ENCODE results near the gene ACOT7.
"Not testable (repeated sequence)": the region's sequence is repeated elsewhere in the genome, so short reads cannot be mapped to it uniquely, and the experiment has no call there.

ACOT7 gene

DNA sequence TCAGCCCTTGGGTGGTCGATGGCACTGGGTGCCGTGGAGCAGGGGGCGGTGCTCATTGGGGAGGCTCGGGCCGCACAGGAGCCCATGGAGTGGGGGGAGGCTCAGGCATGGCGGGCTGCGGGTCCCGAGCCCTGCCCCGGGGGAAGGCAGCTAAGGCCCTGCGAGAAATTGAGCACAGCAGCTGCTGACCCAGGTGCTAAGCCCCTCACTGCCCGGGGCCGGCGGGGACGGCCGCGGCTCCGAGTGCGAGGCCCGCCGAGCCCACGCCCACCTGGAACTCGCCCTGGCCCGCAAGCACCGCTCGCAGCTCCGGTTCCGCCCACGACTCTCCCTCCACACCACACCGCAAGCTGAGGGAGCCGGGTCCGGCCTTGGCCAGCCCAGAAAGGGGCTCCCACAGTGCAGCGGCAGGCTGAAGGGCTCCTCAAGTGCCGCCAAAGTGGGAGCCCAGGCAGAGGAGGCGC lies 2.2 kb upstream of the ACOT7 start:
- not testable (repeated sequence) for DNase-seq

DNA sequence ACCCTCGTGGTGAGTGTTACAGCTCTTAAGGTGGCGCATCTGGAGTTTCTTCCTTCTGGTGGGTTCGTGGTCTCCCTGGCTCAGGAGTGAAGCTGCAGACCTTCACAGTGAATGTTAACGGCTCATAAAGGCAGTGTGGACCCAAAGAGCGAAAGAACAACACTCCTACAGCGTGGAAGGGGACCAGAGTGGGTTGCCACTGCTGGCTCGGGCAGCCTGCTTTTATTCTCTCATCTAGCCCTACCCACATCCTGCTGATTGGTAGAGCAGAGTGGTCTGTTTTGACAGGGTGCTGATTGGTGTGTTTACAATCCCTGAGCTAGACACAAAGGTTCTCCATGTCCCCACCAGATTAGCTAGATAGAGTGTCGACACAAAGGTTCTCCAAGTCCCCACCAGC lies 1.6 kb upstream of the ACOT7 start:
- DNase-seq: not testable (repeated sequence)

DNA sequence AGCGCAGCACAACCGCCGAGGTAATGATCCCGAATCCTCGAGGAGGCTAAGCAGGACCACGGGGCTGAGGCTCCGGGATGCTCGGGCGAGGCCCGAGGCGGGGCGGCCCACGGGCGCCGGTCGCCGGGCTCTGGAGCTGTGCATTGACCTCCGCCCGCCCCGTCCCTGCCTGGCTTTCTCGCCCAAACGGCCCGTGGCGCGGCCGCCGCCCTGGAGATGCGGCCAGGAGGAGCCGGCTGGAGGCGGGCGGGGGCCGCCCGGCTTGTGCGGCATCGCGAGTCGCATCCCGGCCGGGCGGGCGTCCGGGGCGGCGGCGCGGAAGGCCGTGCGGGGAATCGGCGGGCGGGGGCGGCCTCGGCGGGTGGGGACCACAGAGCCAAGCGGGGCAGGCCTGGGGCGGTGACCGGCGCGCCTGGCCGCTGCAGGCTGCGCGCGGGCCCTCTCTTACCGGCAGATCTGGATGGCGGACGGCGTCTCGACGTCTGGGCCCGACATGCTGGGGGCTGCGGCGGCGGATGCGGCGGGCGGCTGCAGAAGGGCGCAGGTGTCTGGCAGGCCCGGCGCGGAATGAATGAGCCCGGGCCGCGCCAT lies 663 bp downstream of the ACOT7 start:
- peak; percentile 49 for DNase-seq

DNA sequence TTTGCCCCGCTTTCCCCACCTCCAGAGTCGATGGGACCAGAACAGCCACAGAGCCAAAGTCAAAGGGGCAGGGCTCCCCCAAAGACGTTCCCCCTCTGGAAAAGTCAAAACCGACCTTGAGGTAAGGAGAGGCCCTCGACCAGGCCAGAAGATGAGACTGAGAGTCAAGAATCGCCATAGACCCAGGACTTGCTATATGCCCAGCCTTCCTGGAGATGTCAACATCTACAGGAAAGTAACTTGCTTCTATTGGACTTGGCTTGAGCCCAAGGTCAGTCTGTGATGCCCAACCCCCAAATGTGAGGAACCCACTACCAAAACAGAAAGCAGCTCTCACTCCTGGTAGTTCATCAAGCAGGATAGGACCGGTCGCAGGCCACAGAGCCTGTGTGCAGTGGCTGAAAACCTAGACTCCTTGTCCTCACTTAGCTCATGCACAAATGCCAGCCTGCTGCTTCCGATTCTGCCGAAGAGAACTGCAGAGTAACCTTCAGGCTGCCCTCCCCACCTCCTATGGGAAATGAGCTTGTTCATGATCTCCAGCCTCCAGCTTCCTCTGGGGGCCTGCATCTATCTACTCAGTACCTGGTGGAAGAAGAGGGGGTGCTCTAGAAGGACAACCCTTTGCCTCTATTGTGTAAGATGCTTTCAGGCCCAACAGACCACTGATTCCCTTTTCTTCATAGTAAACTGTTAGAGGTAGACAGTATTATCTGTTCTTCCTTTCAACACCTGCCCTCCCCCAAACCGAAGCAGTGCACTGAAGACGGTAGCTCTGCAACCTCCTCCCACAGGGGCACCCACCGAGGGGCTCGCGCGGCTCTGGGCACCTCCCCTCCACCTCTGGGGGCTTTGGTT lies 1.4 kb downstream of the ACOT7 start:
- DNase-seq: peak; percentile 48

DNA sequence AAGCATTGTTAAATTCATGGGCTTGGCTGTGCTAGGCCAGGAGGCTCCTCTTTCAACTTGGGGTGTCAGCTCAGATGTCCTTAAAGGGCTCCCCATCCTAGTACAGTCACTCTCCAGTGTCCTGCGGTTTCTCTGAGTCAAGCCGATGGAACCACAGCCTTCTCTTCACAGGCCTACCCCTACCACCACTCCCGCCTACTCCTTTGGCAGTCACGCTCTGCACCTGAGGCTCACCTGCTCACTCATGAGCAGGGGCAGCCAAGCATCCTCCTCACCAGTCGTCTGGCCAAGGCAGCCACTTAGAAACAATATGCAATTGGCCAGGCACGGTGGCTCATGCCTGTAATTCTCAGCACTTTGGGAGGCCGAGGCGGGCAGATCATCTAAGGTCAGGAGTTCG lies 3.6 kb downstream of the ACOT7 start:
- DNase-seq: no peak

DNA sequence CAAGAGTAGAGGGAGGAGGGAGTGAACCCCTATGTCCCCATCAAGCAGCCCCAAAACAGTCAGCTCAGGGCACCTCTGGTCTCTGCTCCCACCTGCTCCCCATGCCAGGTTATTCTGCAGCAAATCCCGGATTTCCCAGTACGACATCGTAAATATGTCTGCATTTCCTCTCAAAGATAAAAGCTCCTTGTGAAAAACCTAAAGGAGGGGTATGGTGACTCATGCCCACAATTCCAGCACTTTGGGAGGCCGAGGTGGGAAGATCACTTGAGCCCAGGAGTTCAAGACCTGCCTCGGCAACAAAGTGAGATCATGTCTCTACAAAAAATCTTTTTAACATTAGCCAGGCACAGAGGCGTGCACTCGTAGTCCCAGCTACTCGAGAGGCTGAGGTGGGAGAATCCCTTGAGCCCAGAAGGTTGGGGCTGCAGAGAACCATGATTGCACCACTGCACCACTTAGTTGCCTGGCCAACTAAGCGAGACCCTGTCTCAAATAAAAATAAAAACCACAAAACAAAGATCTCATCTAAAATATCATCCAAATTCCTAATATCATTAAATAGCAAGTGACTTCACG lies 7.1 kb downstream of the ACOT7 start:
- DNase-seq: peak; percentile 11

DNA sequence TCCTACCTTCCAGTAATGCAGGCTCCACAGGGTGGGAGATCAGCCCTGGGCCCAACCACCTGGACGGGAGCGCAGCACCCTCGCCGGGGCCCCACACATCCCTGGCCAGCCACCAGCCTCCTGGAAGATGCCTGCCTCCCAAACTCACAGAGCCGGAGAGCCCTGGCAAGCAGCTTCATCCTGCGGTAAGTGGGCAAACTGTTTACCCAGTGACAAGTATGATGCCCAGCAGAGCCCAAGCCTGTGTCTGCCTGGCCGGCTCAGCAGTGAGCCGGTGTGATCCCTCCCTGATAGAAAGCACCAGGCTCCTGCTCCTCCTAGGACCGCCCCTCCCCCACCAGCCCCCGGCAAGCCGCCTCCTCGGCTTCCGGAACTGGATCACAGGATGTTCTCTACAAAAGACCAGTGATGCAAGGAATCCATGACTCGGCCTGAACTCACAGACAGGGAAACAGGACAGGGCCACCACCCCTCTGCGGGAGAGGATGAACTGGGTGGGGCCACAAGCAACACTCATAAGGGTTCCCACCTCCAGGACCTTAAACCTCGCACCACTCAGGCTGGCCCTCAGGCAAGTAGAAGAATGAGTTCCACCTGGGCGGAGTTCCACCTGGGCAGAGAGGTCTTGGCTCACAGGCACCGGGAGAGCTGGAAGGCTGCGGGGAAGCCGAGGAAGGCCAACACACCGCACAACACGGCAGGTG lies 7.9 kb downstream of the ACOT7 start:
- DNase-seq: peak; percentile 71

DNA sequence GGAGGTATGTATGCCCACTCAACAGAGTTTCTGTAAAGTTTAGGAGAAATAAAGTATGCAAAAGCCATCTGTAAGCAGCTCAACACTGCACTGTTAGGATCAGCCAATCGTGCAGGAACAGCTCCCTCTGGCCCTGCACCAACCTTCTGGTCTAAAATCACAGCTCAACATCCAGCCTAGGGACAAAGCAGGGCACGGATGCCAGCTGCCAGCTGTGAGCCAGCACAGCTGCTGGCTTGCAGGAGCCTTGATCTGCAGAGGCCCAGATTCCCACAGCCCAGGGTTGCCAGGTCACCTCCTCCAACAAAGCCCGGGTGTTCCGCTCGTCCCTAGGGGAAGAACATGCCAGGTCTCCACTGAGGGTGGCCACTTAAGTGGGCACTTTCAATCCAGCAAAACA lies 8.6 kb downstream of the ACOT7 start:
- peak; percentile 34 for DNase-seq

DNA sequence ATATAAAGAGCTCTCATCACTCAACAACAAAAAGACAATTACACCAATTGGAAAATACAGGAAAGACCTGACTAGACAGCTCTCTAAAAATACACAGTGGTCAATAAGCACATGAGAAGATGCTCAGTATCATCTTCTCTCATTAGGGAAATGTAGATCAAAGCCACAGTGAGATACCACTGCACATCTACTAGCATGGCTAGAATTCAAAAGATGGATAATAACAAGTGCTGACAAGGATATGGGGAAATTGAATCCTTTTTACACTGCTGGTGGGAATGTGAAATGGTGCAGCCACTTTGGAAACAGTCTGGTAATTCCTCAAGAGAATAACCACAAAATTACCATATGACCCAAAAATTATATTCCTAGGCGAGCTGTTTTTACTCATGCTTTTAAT lies 9.4 kb downstream of the ACOT7 start:
- no peak for DNase-seq

DNA sequence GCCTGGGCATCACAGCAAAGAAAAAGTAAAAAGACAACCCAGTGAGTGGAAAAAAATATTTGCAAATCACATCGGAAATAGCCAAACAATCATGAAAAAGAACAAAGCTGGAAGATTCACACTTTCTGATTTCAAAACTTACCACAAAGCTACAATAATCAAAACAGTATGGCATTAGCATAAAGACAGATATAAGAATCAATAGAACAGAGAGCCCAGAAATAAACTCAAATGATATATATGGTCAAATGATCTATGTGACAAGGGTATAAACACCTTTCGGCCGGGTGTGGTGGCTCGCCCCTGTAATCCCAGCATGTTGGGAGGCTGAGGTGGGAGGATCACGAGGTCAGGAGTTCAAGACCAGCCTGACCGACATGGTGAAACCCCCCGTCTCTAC lies 13.5 kb downstream of the ACOT7 start:
- DNase-seq: no peak

DNA sequence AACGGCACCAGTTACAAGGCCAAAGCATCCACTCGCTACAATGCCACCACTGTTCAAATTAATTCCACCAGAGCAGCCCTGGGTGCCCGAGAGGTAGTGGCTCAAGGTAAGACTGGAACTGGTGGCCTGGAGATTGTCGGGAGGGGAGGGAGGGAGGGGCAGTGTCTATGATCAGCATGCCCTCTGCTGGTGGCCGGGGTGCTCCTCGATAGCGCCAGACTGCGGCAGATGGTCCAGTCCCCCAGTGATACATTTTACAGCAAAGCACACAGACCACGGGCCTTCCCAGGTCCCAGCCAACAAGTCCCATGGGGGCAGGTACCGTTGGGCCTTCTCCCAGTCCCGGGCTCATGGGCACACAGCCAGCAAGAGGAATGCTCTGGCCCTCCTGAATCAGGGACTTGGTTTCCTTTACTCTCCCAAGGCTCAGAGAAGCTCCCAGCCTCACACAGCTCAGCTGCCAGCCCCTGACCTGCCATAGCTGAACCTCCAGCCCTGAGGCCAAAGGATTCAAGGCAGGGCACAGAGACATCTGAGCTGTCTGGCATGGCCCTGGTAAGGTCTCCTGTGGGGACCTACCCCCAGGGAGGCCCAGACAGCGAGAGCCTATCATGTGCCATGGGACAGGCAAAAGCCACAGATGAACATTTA lies 15.3 kb downstream of the ACOT7 start:
- peak; percentile 74 for DNase-seq

DNA sequence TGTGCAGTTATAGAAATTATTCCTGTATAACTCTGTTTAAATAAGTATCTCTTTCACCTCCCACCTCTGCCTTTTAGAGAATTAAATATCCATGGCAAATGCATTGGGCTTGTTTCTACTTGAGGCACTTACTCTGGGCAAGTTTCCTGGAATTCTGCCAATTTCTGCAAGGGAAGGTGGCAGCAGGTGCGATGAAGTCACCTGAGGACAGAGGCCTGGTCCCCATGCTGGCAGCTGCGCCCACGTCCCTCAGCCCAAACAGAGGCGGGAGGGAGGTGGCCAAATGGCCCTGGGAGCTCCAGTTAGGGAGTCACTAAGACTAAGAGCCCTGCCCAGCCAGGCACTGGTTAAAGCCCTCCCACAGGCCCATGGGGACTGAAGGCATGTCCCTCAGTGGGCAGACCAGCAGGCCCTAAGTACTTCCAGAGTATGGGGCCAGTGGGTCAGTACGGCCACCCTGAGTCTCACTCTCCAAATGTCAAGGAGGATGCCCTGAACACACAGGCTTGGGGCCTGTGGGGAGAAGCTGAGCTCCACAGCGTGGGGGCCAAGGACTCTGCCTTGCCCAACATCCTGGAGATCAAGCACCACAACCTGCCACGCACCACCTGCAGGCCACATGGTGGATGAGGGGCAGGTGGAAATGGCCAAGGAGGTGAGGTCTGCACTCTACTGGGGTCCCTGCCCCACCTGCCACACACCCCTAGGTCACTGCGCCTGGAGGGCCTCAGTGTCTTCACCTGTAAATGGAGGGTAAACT lies 19.4 kb downstream of the ACOT7 start:
- peak; percentile 85 for DNase-seq

DNA sequence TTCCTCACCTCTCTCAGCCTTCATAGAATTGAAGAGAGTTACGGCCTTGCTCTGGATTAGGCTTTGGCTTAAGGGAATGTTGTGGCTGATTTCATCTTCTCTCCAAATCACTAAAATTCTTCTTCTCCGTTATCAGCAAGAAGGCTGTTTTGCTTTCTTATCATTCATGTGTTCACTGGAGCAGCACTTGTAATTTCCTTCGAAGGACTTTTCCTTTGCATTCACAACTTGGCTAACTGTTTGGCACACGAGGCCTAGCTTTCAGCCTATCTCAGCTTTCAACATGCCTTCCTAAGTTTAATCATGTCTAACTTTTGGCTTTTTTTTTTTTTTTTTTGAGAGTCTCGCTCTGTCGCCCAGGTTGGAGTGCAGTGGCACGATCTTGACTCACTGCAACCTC lies 21.3 kb downstream of the ACOT7 start:
- not testable (repeated sequence) for DNase-seq

DNA sequence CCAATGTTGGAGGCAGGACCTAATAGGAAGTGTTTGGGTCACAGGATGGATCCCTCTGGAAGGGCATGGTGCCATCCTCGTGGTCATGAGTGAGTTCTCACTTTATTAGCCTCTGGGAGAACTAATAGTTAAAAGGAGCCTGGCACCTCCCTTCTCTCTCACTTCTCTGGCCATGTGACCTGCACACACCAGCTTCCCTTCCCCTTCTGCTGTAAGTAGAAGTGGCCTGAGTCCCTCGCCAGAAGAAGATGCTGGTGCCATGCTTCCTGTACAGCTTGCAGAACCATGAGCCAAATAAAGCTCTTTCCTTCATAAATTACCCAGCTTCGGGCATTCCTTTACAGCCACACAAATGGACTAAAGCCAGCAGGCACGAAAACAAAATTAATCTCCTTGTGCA lies 23.6 kb downstream of the ACOT7 start:
- no peak for DNase-seq

DNA sequence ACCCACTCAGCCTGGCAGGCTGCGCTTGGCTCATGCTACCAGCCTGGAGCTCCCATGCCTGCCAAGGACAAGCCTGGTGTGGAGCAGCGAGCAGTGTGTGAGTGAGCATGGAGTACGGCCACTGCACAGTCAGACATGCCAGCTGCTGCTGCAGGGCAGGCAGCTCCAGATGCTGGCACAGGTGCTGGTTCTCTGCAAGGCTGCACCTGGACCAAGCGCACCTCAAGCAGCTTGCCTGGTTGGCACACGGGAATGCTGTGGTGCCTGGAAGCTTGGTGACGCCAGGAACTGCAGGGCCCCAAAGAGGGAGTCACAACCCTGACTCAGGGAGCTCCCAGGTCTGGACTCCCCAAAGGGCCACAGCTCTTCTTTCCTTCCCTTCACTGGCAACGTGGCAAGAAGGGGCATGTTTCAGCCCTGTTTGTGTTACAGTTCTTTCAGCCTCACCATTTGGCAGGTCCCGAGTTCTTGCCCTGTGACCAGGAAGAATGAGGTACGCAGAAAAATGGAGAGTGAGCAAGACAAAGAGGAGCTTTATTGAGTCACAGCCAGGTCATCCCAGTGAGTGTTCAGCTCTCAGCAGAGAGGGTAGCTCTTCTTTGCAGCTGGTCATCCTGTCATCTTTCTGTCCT lies 26.1 kb downstream of the ACOT7 start:
- no peak for DNase-seq

DNA sequence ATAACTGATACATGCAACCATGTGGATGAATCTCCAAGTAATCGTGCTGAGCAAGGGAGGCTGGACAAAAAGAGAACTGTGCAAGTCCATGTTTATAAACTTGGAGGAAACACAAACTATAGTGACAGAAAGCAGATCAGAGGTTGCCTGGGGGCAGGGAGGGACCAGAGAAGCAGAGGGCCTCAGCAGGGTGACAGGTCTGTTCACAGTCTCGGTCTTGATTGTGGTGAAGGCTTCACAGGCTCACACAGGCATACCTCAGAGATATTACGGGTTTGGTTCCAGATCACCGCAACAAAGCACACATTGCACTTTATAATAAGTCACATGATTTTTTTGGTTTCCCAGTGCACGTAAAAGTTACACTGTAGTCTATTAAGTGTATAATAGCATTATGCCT lies 28.5 kb downstream of the ACOT7 start:
- DNase-seq: peak; percentile 46

DNA sequence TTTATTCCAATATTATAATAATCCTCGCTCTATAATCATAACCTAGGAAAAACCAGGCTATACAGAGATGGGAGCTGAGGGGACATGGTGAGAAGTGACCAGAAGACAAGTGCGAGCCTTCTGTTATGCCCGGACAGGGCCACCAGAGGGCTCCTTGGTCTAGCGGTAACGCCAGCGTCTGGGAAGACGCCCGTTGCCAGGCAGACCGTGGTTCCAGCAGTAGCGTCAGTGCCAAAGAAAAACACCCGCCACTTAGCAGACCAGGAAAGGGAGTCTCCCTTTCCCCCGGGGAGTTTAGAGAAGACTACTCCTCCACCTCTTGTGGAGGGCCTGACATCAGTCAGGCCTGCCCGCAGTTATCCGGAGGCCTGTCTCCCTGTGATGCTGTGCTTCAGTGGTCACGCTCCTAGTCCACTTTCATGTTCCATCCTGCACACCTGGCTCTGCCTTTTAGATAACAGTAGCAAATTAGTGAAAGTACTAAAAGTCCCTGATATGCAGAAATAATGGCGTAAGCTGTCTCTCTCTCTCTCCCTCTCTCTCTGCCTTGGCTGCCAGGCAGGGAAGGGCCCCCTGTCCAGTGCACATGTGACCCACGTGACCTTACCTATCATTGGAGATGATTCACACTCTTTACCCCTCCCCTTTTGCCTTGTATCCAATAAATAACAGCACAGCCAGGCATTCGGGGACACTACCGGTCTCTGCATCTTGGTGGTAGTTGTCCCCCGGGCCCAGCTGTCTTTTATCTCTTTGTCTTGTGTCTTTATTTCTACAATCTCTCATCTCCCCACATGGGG lies 30.3 kb downstream of the ACOT7 start:
- peak; percentile 71 for DNase-seq

DNA sequence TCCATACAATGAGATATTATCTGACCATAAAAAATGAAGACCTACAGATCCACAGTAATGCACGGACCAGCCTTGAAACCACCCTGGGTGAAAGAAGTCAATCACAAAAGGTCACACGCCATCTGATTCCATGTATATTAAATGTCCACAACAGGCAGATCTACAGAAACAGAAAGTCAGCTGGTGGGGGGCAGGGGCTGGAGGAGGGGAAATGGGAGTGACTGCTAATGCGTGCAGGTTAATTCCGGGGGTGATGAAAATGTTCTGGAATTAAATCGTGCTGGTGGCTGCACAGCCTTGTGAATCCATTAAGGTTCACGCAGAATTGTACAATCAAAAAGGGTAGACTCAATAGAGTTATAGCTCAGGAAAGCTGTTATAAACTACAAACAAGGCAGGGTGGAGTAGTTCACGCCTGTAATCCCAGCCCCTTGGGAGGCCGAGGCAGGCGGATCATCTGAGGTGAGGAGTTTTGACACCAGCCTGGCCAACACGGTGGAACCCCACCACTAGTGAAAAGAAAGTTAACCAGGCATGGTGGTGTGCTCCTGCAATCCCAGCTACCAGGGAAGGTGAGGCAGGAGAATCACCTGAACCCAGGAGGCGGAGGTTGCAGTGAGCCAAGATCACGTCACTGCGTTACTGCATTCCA lies 32.3 kb downstream of the ACOT7 start:
- no peak for DNase-seq

DNA sequence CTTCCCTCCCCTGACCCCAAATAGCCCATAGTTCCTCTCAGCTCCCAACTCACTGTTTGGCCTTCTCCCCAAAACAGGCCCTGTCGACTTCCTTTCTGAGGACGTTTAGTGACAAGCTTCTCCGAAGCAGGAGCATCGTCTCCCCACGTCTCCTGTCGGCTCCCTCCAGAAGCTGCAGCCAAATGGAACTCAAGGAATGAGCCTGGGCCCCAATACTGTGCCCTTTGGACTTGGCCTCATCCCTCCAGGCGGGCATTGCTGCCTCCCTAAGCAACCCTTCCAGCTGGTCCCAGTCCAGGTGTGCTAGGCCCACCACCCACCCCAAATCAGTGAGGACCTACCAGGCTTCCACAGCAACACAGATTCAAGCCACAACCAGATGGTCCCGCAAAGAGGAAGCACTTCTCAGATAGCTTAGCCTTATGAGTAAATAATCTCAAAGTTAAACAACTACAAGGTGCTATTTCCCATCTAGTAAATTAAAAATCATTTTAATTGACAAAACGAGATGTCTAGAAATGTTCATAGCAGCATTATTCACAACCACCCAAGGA lies 33.0 kb downstream of the ACOT7 start:
- no peak for DNase-seq

DNA sequence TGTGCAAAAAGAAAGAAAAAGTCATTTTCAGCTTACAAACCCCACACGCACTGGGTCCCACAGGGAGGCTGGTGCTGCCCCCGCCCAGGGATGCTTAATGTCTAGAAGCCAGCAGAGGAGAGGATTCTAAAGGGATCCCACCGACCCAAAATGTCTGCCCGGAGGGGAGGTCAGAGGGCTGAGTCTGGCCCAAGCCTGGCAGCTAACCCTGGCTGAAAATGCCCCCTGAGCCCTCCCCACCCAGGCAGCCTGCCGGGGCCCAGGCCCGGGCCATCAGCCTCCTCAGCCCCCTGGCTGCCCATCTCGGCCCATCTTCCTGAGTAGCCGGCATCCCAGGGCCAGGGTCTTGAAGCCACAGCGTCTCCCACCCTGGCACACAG lies 33.5 kb downstream of the ACOT7 start:
- DNase-seq: no peak
